Psoas muscle (tissue), 8 donors: ENCODE measurements around the gene TMSB10. TPM values are rescaled to one million over a fixed set of nuclear protein-coding genes. Genes with fewer than 3 reads are reported as not detected.
"Not testable (repeated sequence)": the region's sequence is repeated elsewhere in the genome, so short reads cannot be mapped to it uniquely, and the experiment has no call there.

Source experiments
- ATAC-seq, 4 donors: fragments of 200-7000 bp; cut with Tn5 transposase; one replicate each; pipeline ENCODE4 v1.9.1; 2020; ENCODE audit warnings: moderate library complexity in 3 of 4, mild to moderate bottlenecking in 2 of 4
- DNase-seq, 2 donors: peaks; one replicate each; pipeline ENCODE4 v3.0.0-alpha.2; 2020
- H3K27ac ChIP-seq: fragments of 200-600 bp; one replicate; pipeline ENCODE4 v1.8.0; 2022
- H3K27me3 ChIP-seq, 3 donors: fragments of 200-600 bp in 1 of 3; one replicate each; pipeline versions ENCODE4 v1.6.1 to v1.8.0; 2013 to 2022; ENCODE audit warnings: low read length in 2 of 3, mild to moderate bottlenecking in 2 of 3, moderate library complexity in 1 of 3; ENCODE audit not compliant: insufficient read depth in 3 of 3
- H3K36me3 ChIP-seq, 2 donors: fragments of 200-600 bp in 1 of 2; one replicate each; pipeline versions ENCODE4 v1.6.1 to v1.8.0; 2013 to 2022; ENCODE audit warnings: low read depth in 1 of 2, mild to moderate bottlenecking in 1 of 2, moderate library complexity in 1 of 2; ENCODE audit not compliant: insufficient read depth in 1 of 2
- H3K4me1 ChIP-seq: fragments of 200-600 bp; one replicate; pipeline ENCODE4 v1.8.0; 2022
- H3K4me3 ChIP-seq: fragments of 200-600 bp; one replicate; pipeline ENCODE4 v1.8.0; 2022; ENCODE audit warnings: mild to moderate bottlenecking
- H3K9me3 ChIP-seq: fragments of 200-600 bp; one replicate; pipeline ENCODE4 v1.8.0; 2022
- CTCF ChIP-seq: fragments of 200-600 bp; IDR thresholded peaks from one replicate; pipeline ENCODE4 v1.8.0; 2022; ENCODE audit warnings: antibody characterized with exemption
- WGBS, 3 donors: extraction: QIAGEN DNeasy Blood & Tissue Kit; methylation state at CpG; one replicate each; pipeline versions ENCODE4 v1.1.6 to v1.1.7; 2013; 5-methylcytosine and 5-hydroxymethylcytosine counted together
- intact Hi-C, 2 donors: fragments of 100-400 bp; cut with DNase I; formaldehyde crosslinking; loops; one replicate each; pipeline versions ENCODE4 v1.11.0 to v1.14.2; 2022
- polyA plus RNA-seq, 3 donors: library from polyadenylated mRNA; stranded (reverse); fragments of 200-250 nt; gene quantifications; one replicate each; pipeline ENCODE4 v1.2.3, GENCODE V29; 2013
- total RNA-seq, 4 donors: library from RNA; stranded (reverse); fragmentation: NEBNext Ultra II Directional in 2 of 4; extraction: Animal tissue kit (Norgen Biotek cat#: 25700) in 2 of 4; gene quantifications; one replicate each; pipeline versions ENCODE4 v1.2.1 to v1.2.4, GENCODE V29; 2021 to 2023
- donor health status: healthy with polysubstance abuse.
- donor health status: DM: no; HTN: no; CAD: no; lungs with moderate emphysema.
- donor health status: Bipolar disorder and iron deficiency.
- donor health status: healthy.
- donor health status: DM: yes; HTN: yes; CAD: no.
- donor health status: DM: no; HTN: no; CAD: no.
- donor health status: DM: no; HTN: no; CAD: no.
- donor health status: DM: yes; HTN: yes; CAD: no.

TMSB10 gene
- total and polyA plus RNA-seq, 7 donors, result 181 to 849 (median 284) TPM

- no peak for ATAC-seq
- TF ChIP-seq CTCF, result no peak
- intact Hi-C loops, result no loop called here
These were observed 30.9 kb upstream of the TMSB10 start for GRCh38 chr2:84874381-84875212.

DNA sequence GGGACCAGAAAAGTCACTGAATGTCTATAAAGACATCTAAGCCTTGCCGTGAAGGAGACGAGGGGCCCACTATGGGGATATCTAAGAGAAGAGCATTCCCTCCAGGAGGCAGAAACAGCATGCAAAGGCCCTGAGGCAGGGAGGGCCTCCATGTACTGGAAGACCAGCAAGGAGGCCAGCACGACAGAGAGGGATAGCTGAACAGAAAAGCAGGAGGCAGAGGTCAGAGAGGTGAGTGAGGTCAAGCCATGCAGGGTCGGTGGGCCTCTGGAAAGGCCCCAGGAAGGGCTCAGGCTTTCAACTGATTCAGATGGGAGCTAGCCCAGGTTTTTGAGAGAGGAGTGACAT lies 30.3 kb upstream of the TMSB10 start:
- Histone ChIP-seq H3K4me1 (peaks cover 6% of the 10 kb centered on the region), H3K9me3 (no peaks in the 10 kb centered on the region), H3K27ac (no peak overlapping the region), H3K4me3 (no peak overlapping the region), H3K27me3 (peaks cover 0 to 32% (median 0%) of the 10 kb centered on the region in 3 donors), H3K36me3 (no peaks in the 10 kb centered on the region)
- ATAC-seq (no peak), DNase-seq (no peak)
- intact Hi-C loops, result no loop called here
- no peak for TF ChIP-seq CTCF
- 57 to 68% (median 61%) methylated on average over 4 of the region's 4 CpGs for WGBS, 3 donors

More at GRCh38 chr2:84874381-84875212, 30.9 kb upstream of the TMSB10 start:
- H3K36me3 ChIP-seq, result no peaks in the 10 kb centered on the region
- 80 to 82% (median 81%) methylated on average over 7 of the region's 7 CpGs for WGBS, 3 donors
- no peaks in the 10 kb centered on the region for H3K9me3 ChIP-seq
- no peak overlapping the region for H3K4me3 ChIP-seq
- DNase-seq, result no peak
- H3K27me3 ChIP-seq, result peaks cover 0 to 26% (median 0%) of the 10 kb centered on the region in 3 donors
- peaks cover under 1% of the 10 kb centered on the region for H3K4me1 ChIP-seq
- no peak overlapping the region for H3K27ac ChIP-seq

DNA sequence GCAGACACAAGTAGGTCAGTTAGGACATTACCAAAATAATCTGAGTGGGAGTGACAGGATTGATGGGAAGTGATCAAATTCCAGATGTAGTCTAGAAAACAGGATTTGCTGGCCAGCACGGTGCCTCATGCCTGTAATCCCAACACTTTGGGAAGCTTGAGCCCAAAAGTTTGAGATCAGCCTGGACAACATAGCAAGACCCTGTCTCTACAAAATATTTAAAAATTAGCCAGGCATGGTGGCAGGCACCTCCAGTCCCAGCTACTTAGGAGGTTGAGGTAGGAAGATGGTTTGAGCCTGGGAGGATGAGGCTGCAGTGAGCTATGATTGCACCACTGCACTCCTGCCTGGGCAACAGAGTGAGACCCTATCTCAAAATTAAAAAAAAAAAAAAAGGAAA lies 29.8 kb upstream of the TMSB10 start:
- H3K36me3 ChIP-seq, H3K9me3 ChIP-seq, H3K27ac ChIP-seq, DNase-seq, ATAC-seq, H3K4me3 ChIP-seq, intact Hi-C loops: not testable (repeated sequence)
- Histone ChIP-seq H3K4me1 (peaks cover 11% of the 10 kb centered on the region), H3K27me3 (peaks cover 0 to 36% (median 0%) of the 10 kb centered on the region in 3 donors)
- 74 to 80% (median 79%) methylated on average over 1 of the region's 1 CpG for WGBS, 3 donors

- H3K4me3 ChIP-seq, result no peak overlapping the region
- DNase-seq (no peak), ATAC-seq (no peak)
- no peak for TF ChIP-seq CTCF
- no peaks in the 10 kb centered on the region for H3K36me3 ChIP-seq
- peaks cover 0 to 43% (median 5%) of the 10 kb centered on the region in 3 donors for H3K27me3 ChIP-seq
- 91 to 95% (median 91%) methylated on average over 3 of the region's 3 CpGs for WGBS, 3 donors
- H3K9me3 ChIP-seq, result no peaks in the 10 kb centered on the region
- peaks cover 15% of the 10 kb centered on the region for H3K4me1 ChIP-seq
- no peak overlapping the region for H3K27ac ChIP-seq
- intact Hi-C loops, result no loop called here
These were observed 29.1 kb upstream of the TMSB10 start for GRCh38 chr2:84876369-84876768.

DNA sequence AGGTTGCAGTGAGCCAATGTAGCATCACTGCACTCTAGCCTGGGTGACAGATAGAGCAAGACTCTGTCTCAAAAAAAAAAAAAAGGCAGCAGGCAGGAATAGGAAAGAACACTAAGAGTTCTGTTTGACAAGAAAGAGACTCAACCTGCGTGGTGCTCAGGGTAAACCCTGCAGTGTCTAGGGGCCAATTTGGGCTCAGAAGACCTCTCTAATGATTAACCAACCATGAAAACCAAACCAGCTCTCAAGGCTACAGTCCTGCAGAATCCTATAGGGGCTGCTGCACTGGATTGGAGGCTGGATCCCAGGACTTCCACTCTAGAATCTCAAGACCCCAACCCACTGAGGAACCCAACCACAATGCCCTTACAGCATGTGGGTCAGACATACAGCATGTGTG lies 27.0 kb upstream of the TMSB10 start:
- WGBS, 3 donors, result 79 to 91% (median 79%) methylated on average over 1 of the region's 1 CpG
- H3K9me3 ChIP-seq, result no peaks in the 10 kb centered on the region
- H3K27me3 ChIP-seq, result peaks cover 0 to 53% (median 5%) of the 10 kb centered on the region in 3 donors
- no peak for ATAC-seq
- intact Hi-C loops, result no loop called here
- H3K36me3 ChIP-seq, result no peaks in the 10 kb centered on the region
- no peak overlapping the region for H3K27ac ChIP-seq
- no peak for DNase-seq
- no peak overlapping the region for H3K4me3 ChIP-seq
- peaks cover 19% of the 10 kb centered on the region for H3K4me1 ChIP-seq
- TF ChIP-seq CTCF, result no peak
